ENCODE results near the gene LCN2. TPM values are rescaled to one million over a fixed set of nuclear protein-coding genes. Genes with fewer than 3 reads are reported as not detected.
A peak's percentile ranks its signal among the peaks of the same experiment; 100 is the strongest.
"Not testable (repeated sequence)": the region's sequence is repeated elsewhere in the genome, so short reads cannot be mapped to it uniquely, and the experiment has no call there.

Gene LCN2
- total RNA-seq, 3 donors from 2014 or later: not detected

DNA sequence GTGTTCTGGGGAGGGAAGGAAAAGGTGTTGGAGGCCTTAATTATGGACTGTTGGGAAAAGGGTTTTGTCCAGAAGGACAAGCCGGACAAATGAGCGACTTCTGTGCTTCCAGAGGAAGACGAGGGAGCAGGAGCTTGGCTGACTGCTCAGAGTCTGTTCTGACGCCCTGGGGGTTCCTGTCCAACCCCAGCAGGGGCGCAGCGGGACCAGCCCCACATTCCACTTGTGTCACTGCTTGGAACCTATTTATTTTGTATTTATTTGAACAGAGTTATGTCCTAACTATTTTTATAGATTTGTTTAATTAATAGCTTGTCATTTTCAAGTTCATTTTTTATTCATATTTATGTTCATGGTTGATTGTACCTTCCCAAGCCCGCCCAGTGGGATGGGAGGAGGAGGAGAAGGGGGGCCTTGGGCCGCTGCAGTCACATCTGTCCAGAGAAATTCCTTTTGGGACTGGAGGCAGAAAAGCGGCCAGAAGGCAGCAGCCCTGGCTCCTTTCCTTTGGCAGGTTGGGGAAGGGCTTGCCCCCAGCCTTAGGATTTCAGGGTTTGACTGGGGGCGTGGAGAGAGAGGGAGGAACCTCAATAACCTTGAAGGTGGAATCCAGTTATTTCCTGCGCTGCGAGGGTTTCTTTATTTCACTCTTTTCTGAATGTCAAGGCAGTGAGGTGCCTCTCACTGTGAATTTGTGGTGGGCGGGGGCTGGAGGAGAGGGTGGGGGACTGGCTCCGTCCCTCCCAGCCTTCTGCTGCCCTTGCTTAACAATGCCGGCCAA, 40.8 kb upstream of the LCN2 start:
- Mint-ChIP-seq H3K9me3 (no peaks in the 10 kb centered on the region), H3K27me3 (ENCODE audit: low read depth) (no peaks in the 10 kb centered on the region), H3K4me1 (ENCODE audit: low read depth) (peaks cover 6% of the 10 kb centered on the region), H3K36me3 (ENCODE audit: insufficient read depth) (peaks cover 24% of the 10 kb centered on the region), H3K4me3 (no peak overlapping the region)
- no peak for ATAC-seq
- DNase-seq: no peak

GRCh38 chr9:128109050-128109709, 40.1 kb upstream of the LCN2 start:
- Mint-ChIP-seq H3K4me3 (no peak overlapping the region), H3K4me1 (ENCODE audit: low read depth) (peaks cover 2% of the 10 kb centered on the region), H3K36me3 (ENCODE audit: insufficient read depth) (peaks cover 24% of the 10 kb centered on the region), H3K9me3 (no peaks in the 10 kb centered on the region), H3K27me3 (ENCODE audit: low read depth) (no peaks in the 10 kb centered on the region)
- DNase-seq (no peak), ATAC-seq (no peak)

DNA sequence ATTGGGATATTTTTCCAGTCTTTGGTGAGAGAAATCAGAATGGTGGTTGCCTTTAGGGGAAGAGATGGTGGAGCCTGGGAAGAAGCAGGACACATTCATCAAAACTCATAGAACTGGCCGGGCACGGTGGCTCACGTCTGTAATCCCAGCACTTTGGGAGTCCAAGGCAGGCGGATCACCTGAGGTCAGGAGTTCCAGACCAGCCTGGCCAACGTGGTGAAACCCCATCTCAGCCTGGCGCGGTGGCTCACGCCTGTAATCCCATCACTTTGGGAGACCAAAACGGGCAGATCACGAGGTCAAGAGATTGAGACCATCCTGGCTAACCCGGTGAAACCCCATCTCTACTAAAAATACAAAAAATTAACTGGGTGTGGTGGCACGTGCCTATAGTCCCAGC, 37.5 kb upstream of the LCN2 start:
- H3K4me3 Mint-ChIP-seq; ATAC-seq; H3K9me3 Mint-ChIP-seq; H3K27me3 Mint-ChIP-seq (ENCODE audit: low read depth); H3K4me1 Mint-ChIP-seq (ENCODE audit: low read depth); DNase-seq: not testable (repeated sequence)
- H3K36me3 Mint-ChIP-seq (ENCODE audit: insufficient read depth): peaks cover 21% of the 10 kb centered on the region

- Mint-ChIP-seq H3K36me3 (ENCODE audit: insufficient read depth) (peaks cover 14% of the 10 kb centered on the region), H3K4me3 (no peak overlapping the region), H3K9me3 (no peaks in the 10 kb centered on the region), H3K4me1 (ENCODE audit: low read depth) (peaks cover 9% of the 10 kb centered on the region), H3K27me3 (ENCODE audit: low read depth) (no peaks in the 10 kb centered on the region)
- DNase-seq: no peak
- ATAC-seq: no peak
Measured at GRCh38 chr9:128113526-128114325, 35.5 kb upstream of the LCN2 start.

DNA sequence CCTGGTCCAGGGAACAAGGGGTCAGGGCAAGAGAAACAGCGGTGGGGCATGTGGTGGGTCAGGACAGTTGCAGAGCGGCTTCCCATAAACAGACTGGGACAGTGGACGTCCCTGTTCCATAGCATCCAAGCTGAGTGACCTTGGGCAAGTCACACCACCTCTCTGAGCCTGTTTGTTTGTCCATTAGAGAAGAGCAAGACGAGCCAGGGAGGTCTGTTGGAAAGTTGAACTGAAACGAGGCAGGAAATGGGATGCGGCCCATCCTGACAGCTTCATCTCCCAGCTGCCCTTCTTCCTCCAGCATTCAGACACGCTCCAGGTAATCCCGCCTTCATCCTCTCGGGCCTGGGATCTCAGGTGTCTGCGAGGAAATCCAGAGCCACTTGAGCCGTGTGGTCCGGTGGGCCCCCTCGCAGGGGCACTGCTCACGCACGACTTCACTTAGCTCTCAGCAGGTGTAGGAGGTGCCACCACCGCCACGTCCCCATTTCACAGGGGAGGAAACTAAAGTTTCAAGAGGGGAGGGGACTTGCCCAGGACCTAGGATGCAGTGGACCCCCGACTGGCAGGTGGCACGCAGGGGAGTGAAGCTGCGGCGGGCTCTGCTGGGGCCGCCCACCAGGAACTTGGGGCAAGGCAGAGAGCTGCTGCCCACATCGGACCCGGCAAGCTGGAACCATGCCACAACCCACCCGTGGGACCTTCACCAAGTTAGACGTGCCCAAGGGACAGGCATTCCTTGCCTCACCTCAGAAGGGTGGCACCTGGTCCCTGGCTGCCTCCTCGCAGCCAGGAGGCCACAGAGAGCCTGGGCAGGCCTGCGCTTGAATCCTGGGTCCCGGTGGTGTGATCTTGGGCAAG, 34.7 kb upstream of the LCN2 start:
- no peak overlapping the region for H3K4me3 Mint-ChIP-seq
- DNase-seq (no peak), ATAC-seq (no peak)
- H3K27me3 Mint-ChIP-seq (ENCODE audit: low read depth): no peaks in the 10 kb centered on the region
- no peaks in the 10 kb centered on the region for H3K9me3 Mint-ChIP-seq
- peaks cover 10% of the 10 kb centered on the region for H3K36me3 Mint-ChIP-seq (ENCODE audit: insufficient read depth)
- H3K4me1 Mint-ChIP-seq (ENCODE audit: low read depth): peaks cover 9% of the 10 kb centered on the region

GRCh38 chr9:128115187-128116103, 33.8 kb upstream of the LCN2 start:
- no peaks in the 10 kb centered on the region for H3K27me3 Mint-ChIP-seq (ENCODE audit: low read depth)
- no peak for ATAC-seq
- no peak overlapping the region for H3K4me3 Mint-ChIP-seq
- peaks cover 6% of the 10 kb centered on the region for H3K36me3 Mint-ChIP-seq (ENCODE audit: insufficient read depth)
- DNase-seq: no peak
- H3K4me1 Mint-ChIP-seq (ENCODE audit: low read depth): peaks cover 9% of the 10 kb centered on the region
- H3K9me3 Mint-ChIP-seq: no peaks in the 10 kb centered on the region

DNA sequence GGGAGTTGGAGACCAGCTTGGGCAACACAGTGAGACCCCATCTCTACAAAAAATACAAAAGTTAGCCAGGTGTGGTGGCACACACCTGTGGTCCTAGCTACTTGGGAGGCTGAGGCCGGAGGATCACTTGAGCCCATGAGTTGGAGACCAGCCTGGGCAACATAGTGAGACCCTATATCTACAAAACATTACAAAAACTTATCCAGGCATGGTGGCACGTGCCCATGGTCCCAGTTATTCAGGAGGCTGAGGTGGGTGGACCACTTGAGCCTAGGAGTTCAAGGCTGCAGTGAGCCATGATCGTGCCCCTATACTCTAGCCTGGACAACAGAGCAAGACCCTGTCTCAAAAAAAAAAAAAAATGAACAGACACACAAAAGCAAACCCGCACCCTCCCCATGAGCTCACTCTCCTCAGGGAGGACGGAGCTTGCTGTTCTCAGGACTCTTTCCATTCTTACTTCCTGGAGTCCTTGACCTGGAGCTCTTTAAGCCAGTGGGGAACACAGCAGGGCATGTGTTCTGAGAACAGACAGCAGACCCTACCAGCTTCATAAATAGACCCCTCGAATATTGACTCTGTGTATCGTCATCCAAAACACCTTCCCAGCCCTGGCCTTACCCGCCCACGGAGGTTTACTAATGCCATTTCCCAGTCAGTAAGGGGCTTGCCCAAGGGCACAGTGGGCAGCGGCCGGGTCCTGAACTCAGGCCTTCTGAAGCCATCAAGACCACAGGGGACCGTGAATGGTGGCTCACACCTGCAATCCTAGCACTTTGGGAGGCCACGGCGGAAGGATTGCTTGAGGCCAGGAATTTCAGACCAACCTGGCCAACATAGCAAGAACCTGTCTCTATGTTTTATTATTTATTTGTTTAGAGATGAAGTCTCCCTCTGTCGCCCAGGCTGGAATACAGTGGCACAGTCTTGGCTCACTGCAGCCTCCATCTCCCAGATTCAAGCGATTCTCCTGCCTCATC, 32.9 kb upstream of the LCN2 start:
- ATAC-seq: no peak
- no peaks in the 10 kb centered on the region for H3K9me3 Mint-ChIP-seq

DNA sequence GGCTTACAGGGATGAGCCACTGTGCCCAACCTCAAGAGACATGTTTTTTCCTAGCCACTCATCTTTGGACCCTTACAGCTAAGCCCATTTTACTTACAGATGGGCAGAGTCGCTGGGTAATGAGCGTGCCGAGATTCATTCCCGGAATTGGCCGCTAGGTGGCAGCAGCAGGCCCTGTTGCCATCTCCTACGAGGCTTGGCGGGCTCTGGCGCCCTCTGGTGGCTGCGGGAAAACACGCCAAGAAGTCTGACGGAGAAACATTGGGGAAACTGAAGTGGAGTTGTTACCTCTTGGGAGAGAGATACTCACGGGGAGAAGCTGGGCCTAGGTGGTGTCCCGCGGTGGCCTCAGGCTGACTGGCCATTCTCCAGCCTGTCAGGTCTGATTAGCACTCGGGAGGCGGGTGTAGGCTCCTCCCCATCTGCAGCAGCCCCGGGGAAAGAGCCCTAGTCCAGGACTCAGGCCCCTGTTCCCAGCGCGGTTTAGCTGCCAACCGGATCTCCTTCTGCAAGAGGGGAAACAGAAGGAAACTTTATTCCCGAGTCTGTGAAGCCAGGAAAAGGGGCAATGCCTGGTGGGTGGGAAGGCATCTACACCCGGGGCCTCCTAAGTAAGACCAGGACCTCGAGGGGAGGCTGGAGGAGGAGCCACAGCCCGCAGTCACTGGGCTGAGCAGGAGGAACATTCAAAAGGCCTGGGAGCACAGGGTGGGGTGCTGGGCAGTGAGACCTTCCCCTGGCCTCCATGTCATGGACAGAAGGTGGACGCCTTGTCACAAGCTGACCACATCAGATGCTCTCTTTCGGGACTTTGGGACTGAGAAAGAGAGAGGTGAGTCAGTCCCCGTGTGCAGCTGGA, 31.4 kb upstream of the LCN2 start:
- peak; percentile 82 to 85 for ATAC-seq
- Mint-ChIP-seq H3K27me3 (ENCODE audit: low read depth) (no peaks in the 10 kb centered on the region), H3K4me1 (ENCODE audit: low read depth) (peaks cover 9% of the 10 kb centered on the region), H3K9me3 (no peaks in the 10 kb centered on the region), H3K36me3 (ENCODE audit: insufficient read depth) (peaks cover 8% of the 10 kb centered on the region), H3K4me3 (peak overlapping the region; percentile 26)
- DNase-seq: peak; percentile 99

More for the DNA sequence above, 32.9 kb upstream of the LCN2 start:
- Mint-ChIP-seq H3K27me3 (ENCODE audit: low read depth) (no peaks in the 10 kb centered on the region), H3K4me1 (ENCODE audit: low read depth) (peaks cover 9% of the 10 kb centered on the region), H3K36me3 (ENCODE audit: insufficient read depth) (peaks cover 6% of the 10 kb centered on the region), H3K4me3 (no peak overlapping the region)
- DNase-seq: no peak

DNA sequence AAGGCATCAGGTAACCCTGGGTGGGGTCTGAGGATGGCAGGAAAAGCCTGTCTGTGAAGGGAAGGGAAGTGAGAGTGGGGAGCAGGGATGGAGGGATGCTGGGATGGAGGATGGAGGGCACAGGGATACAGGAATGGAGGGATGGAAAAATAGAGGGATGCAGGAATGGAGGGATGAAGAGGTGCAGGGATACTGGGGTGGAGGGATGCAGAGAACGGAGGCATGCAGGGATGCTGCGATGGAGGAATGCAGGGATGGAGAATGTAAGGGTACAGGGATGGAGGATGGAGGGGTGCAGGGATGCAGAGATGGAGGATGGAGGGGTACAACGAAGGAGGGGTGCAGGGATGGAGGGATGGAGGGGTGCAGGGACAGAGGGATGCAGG, 30.8 kb upstream of the LCN2 start:
- ATAC-seq (no peak), DNase-seq (no peak)
- Mint-ChIP-seq H3K4me1 (ENCODE audit: low read depth) (peaks cover 9% of the 10 kb centered on the region), H3K4me3 (peak overlapping the region; percentile 26), H3K9me3 (no peaks in the 10 kb centered on the region), H3K36me3 (ENCODE audit: insufficient read depth) (peaks cover 6% of the 10 kb centered on the region), H3K27me3 (ENCODE audit: low read depth) (no peaks in the 10 kb centered on the region)

- Mint-ChIP-seq H3K36me3 (ENCODE audit: insufficient read depth) (peaks cover 3% of the 10 kb centered on the region), H3K9me3 (no peaks in the 10 kb centered on the region), H3K4me1 (ENCODE audit: low read depth) (peaks cover 9% of the 10 kb centered on the region), H3K4me3 (no peak overlapping the region), H3K27me3 (ENCODE audit: low read depth) (no peaks in the 10 kb centered on the region)
- no peak for ATAC-seq
- DNase-seq: no peak
Measured at GRCh38 chr9:128118971-128119665, 30.1 kb upstream of the LCN2 start.

GRCh38 chr9:128120061-128120740, 29.1 kb upstream of the LCN2 start:
- Mint-ChIP-seq H3K27me3 (ENCODE audit: low read depth) (no peaks in the 10 kb centered on the region), H3K4me1 (ENCODE audit: low read depth) (peaks cover 15% of the 10 kb centered on the region), H3K9me3 (no peaks in the 10 kb centered on the region)

More at GRCh38 chr9:128120061-128120740, 29.1 kb upstream of the LCN2 start:
- H3K36me3 Mint-ChIP-seq (ENCODE audit: insufficient read depth): peaks cover 3% of the 10 kb centered on the region
- ATAC-seq (no peak), DNase-seq (no peak)
- no peak overlapping the region for H3K4me3 Mint-ChIP-seq

Measured in activated T-cell treated with anti-CD3 and anti-CD28 coated beads, Interleukin-2, amount 50 U/mL, for 4 hours (primary cell).